Fibroblast of pulmonary artery (primary cell): Measurements from ENCODE around the gene RFPL4A.
A peak's percentile ranks its signal among the peaks of the same experiment; 100 is the strongest.

ENCODE experiments used
- DNase-seq: peaks from one replicate; pipeline ENCODE4 v3.0.0-alpha.2; 2010; ENCODE audit warnings: low read depth
- H3K4me3 ChIP-seq: replicated peaks from 2 replicates; pipeline ENCODE4 v1.5.1; 2011; ENCODE audit warnings: low read depth, mild to moderate bottlenecking, control low read depth, low read length, moderate library complexity
- TF ChIP-seq, protein P1 (sequence below): IDR thresholded peaks from 2 replicates; pipeline ENCODE4 v1.5.1; 2011; ENCODE audit warnings: mild to moderate bottlenecking, control low read depth, low read length, inconsistent platforms; ENCODE audit errors: missing control alignments

RFPL4A gene

DNA sequence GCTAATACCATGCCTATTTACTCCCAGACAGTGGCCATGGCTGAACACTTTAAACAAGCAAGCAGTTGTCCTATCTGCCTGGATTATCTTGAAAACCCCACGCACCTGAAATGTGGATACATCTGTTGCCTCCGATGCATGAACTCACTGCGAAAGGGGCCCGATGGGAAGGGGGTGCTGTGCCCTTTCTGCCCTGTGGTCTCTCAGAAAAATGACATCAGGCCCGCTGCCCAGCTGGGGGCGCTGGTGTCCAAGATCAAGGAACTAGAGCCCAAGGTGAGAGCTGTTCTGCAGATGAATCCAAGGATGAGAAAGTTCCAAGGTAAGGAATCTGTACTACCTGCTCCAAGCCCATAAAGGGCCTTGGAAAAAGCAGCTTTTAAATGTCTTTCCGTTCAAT, 18.6 kb downstream of the RFPL4A start:
- no peak for DNase-seq
- H3K4me3 ChIP-seq, result no peak overlapping the region

DNA sequence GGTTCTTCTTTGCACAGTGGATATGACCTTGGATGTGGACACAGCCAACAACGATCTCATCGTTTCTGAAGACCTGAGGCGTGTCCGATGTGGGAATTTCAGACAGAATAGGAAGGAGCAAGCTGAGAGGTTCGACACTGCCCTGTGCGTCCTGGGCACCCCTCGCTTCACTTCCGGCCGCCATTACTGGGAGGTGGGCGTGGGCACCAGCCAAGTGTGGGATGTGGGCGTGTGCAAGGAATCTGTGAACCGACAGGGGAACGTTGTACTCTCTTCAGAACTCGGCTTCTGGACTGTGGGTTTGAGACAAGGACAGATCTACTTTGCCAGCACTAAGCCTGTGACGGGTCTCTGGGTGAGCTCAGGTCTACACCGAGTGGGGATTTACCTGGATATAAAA, 19.4 kb downstream of the RFPL4A start:
- DNase-seq, result no peak
- TF ChIP-seq, protein P1, sequence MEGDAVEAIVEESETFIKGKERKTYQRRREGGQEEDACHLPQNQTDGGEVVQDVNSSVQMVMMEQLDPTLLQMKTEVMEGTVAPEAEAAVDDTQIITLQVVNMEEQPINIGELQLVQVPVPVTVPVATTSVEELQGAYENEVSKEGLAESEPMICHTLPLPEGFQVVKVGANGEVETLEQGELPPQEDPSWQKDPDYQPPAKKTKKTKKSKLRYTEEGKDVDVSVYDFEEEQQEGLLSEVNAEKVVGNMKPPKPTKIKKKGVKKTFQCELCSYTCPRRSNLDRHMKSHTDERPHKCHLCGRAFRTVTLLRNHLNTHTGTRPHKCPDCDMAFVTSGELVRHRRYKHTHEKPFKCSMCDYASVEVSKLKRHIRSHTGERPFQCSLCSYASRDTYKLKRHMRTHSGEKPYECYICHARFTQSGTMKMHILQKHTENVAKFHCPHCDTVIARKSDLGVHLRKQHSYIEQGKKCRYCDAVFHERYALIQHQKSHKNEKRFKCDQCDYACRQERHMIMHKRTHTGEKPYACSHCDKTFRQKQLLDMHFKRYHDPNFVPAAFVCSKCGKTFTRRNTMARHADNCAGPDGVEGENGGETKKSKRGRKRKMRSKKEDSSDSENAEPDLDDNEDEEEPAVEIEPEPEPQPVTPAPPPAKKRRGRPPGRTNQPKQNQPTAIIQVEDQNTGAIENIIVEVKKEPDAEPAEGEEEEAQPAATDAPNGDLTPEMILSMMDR, result no peak
- H3K4me3 ChIP-seq, result no peak overlapping the region

More for the DNA sequence above, 18.6 kb downstream of the RFPL4A start:
- TF ChIP-seq, protein P1, result no peak

DNA sequence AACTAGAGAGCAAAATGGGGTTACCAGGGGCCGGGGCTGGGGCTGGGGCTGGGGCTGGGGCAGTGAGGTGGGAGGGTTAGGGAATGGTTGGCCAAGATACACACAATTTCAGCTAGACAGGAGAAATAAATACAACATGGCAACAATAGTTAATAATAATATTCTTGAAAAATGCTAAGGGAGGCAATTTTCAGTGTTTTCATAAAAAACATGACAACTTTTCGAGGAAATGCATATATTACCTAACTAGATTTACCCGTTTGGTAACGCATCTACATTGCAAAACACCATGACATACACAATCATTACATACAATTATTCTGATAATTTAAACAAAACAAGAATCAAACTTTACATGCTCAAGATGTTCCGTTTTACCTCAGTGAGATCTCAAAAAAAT, 22.2 kb downstream of the RFPL4A start:
- TF ChIP-seq, protein P1, result no peak
- no peak overlapping the region for H3K4me3 ChIP-seq
- no peak for DNase-seq

DNA sequence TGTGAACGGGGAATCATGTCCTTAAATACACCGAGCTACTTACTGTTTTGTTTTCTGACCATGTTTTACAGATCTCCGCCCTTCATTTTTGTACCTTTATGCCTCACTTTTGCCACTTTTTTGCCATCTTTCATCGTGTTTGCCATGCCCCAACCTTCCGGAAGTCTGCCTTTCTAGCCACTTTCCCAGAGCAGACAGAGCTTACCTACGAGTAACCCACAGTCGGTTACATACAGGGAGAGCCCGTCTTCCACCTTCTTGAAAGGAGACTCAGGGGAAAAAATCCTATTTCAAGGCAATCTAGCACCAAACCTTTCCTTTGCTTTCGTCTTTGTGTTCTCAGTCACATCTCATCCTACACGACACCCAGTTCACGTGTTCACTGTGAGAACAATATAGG, 36.1 kb downstream of the RFPL4A start:
- no peak for DNase-seq
- no peak overlapping the region for H3K4me3 ChIP-seq
- TF ChIP-seq, protein P1, result no peak

DNA sequence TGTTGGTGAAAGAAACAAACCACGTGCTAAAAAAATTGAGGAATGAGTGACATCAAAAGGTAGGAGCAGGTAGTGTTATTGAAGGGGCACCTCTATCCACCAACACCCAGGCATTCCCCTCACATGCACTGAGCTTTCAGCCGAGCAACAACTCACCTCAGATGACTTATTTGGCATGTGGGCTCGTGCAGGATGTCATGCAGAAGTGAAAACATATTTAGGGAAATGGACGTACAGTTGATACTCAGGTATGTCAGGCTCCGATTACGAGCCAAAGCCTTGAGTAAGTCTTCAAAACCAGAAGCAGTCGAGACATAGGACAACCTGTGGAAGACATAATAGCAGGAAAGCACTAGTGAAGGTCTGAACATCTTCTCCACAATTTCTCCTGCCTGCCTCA, 42.5 kb downstream of the RFPL4A start:
- no peak overlapping the region for H3K4me3 ChIP-seq
- DNase-seq, result no peak
- TF ChIP-seq, protein P1, result no peak

DNA sequence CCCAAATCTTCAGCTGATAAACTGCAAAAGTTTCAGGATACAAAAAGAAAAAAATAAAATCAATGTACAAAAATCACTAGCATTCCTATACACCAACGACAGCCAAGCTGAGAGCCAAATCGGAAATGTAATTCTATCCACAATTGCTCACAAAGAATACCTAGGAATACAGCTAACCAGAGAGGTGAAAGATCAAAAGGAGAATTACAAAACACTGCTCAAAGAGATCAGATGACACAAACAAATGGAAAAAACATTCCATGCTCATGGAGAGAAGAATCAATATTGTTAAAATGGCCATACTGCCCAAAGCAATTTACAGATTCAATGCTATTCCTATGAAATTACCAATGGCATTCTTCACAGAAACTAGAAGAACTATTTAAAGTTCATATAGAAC, 43.4 kb downstream of the RFPL4A start:
- no peak overlapping the region for H3K4me3 ChIP-seq
- no peak for DNase-seq
- TF ChIP-seq, protein P1, result no peak

DNA sequence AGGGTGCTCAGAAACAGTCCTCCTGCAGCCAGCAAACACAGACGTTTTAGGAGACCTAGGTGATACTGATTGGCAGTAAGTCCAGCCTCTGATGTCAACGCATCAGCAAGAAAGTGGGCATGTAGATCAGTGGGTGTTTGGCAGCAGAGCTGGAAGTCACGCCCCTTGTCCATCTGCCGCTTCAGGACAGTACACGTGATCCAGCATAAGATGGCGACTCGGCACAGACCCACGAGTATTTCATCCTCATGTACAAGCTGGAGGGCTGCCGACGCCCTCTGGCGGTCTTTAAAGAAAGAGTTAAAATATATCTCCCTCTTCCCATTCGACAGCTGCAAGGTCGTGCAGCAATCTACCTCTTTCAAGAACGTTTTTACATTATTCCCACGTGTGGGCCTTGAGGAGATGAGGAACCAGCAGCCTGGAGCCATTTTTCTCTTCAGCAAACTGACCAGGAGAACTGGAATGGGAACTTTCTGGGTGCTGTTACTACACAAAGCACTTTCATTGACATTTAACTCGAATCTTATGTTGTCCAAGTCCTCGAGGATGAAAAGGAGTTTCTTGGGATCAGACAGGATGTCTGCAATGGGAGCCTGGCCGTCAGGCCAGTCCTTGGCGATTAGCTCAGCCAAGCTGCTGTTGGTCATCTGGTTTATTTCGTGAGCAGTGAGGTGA, 50.6 kb downstream of the RFPL4A start:
- H3K4me3 ChIP-seq, result no peak overlapping the region
- TF ChIP-seq, protein P1, result peak; percentile 23
- peak; percentile 53 for DNase-seq
